ENCODE measurements around the gene MTURN.

MTURN gene

DNA sequence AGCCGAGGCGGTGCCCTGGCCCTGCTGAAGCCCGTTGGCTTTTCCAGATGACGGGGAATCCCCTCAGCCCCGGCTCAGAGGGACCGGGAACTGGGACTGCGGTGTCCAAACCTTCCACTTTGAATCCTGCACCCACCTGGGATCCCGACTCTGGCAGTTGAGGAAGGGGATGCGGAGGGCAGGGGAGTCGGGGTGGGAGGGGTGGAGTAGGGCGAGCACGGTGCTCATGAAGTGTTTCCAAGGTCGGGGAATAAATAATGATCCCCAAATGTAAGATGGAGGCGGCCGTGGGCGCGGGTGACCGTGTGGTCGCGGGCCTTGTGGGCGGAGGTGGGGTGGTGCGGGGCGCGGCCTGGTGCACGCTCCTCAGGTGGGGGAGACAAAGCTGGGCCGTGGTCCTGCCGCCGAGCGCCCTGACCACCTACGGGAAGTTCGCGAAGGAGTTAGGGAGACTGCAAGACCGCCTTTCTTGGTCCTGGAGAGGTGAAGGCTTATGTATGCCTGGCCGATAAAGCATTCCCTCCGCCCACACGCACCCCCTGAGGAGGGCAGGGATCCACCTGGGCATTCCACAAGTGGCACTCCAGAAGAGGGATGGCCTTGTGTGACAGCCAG is 1.4 kb downstream of the MTURN start:
- FAIRE-seq: no peak

DNA sequence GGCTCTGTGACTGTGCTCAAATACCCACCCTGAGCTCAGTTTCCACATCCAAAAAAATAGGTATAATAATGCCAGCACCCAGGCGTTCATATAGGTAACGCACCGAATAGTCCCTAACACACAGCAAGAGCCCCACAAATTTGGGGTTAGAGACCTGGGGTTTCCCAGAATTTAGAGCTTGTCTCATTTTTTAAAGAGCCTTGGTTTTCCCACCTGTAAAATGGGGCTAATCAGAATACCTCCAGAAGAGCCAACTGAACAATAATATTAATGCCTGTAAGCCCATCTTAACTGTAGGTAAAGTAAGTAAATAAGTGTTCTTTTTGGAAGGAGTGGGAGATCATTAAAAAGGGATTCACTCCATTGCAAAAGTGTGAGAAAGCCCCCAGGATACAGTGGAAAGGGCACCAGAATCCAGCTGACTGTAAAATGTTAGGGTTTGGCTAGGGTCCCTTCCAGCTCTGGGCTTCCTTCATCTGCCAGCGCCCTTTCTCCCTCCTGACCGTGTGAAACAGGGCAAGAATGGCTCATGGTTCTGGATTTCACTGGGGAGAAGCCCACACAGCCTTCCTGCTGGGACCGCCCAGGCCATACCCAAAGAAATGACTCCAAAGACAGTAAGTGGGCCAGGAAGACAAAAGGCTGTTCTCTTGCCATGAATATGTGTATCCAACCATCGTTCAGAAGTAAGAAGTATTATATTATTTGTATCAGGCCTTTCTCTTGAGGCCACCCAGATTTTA is 2.1 kb downstream of the MTURN start:
- no peak for FAIRE-seq

DNA sequence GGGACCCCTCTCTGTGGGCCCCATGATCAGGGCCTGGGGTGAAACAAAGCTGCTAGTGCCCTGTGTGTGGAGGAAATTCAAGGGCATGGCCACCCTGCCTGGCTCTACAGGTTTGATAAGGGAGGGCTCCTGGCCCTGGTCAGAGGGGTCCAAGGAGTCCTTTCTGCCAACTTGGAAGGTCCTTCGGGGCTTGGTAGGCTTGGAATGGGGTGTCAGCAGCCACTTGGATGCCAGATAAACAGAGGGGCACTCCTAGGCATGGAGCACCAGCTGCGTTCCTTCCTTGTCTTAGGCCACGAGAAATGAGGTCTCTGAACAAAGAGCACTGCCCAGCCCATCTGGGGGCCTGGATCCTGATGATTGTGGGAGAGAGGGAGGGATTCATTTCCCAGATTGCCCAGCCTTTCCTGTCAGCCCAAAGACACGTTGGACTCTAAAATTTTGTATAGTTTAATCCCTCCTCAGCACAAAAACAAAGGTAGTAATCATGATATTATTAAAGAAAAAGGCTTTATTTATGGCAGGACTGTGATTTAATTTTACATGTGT is 5.1 kb downstream of the MTURN start:
- FAIRE-seq: no peak

DNA sequence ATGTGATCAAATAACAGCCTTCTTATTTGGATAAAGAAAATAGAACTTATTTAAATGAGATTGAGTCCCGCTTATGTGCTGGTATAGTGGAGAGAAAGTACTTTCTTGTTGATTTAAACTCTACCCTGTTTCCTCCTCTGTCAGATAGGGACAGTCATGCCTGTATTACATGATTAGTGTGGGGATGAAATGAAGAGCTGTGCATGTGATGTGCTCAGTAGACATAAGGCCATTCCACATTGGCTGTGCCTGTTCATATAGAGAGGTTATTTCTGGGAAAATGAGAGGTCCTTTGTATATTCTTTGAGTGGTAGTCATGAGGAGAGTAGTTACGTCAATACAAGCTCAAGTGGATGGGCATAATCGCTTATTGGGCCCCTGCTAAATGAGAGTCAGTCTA is 5.7 kb downstream of the MTURN start:
- no peak for FAIRE-seq

DNA sequence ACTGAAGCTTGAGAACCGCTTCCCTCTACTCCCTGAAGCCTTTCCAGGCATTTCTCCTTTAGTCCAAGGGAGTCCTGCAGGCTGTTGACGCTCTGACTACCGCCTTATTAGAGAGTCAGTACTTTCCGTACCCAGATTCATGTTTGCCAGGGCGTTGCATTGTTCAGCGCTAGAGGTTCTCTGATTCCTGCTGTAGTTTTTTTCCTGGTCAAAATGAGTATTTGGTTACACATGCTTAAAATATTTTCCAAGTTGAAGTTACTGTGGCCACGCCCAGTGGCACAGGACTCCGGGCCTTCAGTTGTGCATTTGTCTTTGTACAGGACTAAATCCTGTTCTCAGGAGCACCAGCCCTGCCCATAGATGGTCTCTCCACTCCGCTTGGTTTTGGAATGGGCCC is 7.9 kb downstream of the MTURN start:
- FAIRE-seq: no peak

DNA sequence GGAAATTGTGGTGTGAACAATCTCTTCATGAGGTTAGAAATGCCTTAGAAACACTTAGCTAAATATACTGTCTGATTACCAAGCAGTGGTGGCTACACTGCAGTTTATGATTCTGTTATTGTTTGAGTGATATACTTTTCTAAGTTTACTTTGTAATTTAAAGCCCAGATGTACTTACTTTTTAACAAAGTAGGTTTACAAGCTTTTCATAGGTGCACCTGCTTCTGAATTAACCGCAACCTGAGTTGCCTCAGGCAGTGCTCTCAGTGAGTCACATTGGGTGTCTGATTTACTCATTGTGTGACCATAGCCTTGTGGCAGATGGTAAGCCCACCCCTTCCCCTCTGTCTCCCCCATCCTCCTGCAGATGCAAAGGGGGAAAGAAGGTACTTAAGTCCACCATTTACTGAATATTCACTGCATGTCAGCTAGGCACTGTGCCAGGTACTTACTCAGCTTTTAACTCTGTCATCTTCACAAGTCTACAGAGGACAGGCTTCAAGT is 9.0 kb downstream of the MTURN start:
- no peak for FAIRE-seq

DNA sequence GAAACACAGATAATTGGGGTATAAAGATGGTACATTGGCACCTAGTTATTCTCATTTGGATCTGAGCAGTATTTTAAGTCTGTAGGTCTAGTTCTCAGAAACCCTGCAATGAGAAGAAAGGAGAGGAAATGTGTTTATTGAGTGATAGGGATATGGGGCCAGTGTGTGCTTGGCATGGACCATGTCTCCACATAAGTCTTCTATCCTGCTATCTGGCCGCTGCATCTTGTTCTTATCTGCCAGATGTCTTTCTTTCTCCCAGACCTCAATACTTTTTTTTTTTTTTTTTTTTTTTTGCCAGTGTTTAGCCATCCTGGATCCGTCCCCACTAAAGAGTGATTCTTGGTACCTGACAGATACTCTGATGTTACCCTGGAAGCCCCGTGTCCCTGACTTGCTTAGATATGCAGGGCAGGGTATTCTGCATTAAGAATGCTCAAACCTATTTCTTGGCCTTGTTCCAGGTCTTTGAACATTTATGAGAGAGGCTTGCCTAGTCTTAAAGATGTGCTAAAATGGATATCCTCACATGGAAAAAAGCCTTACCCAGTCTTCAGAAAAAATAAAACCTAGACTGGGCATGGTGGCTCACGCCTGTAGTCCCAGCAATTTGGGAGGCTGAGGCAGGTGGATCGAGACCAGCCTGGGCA is 10.0 kb downstream of the MTURN start:
- FAIRE-seq: no peak

DNA sequence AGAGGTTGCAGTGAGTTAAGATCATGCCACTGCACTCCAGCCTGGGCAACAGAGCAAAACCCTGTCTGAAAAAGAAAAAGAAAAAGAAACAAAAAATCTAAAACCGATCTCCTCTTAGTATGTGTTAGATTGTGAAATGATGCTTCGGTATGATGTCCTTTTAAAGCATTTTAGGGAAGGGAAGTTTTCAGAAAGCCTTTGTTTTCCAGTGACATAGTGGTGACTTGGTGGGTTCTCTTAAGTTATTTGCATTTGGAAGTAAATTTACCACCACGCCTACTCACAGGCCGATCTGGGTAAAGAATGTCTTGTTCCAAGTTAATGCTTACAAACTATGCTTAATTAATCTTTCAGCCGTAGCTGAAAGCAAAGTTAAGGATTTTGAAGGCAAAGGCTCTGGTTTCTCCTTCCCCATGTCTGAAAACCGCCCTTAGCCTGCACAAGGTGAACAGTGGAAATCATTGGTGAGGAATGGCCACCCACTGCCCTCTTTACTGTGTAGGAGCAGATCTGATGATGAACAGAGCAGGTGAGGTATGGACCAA is 10.7 kb downstream of the MTURN start:
- no peak for FAIRE-seq

DNA sequence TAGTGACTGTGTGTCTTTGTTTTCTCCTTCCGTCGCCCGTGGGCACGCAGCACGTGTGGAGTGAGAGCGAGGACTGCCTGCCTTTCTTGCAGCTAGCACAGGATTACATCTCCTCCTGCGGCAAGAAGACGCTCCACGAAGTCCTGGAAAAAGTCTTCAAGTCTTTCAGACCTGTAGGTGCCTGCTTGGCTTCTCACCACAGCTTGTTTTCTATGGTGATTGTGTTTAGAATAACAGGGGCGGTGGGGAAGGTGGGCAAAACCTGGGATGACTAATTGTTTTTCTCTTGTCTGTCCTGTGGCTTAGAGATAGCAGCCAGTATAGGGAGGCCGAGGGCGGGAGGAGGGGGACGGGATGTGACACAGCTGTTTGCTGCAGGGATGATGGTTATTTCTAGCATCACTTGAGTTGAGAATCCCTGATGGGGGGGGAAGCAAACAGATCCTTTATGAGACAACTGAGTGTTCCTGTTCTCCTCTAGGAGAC is 11.4 kb downstream of the MTURN start:
- FAIRE-seq: no peak

DNA sequence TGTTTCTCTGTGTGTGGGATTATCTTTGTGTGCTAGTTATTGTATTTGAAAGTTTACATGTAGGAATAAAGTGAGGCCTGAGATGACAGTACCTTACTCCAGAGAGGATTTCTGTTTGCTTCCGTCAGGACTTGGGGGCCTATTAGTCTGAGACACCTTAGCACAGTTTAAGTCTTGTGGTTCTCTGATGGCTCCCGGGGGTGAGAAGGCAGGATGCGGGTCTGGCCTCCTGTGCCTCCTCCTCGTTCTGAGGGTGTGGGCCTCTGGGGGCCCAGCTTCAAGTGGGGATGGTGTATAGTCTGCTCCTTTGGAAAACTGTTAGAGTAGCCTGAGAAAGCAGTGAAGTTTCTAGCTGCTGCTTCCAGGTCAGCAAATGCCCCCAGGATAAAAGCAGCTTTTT is 12.4 kb downstream of the MTURN start:
- FAIRE-seq: no peak

DNA sequence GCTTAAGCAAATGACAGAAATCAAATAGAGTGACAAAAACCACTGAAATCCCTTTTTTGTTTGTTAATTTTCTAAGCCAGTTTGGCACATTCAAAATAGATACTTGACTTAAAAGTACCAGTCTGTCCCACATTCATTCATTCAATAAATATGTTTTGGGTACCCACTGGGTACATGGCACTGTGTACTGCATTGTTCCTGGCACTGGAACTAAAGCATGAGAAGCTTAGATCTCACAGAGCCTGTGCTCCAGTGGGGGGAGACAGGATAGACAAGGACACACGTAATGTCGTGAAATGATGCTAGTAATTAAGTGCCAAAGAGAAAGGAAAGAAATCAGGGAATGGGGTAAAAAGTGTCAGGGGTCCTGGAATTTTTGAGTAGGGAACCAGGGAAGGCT is 13.0 kb downstream of the MTURN start:
- FAIRE-seq: no peak

DNA sequence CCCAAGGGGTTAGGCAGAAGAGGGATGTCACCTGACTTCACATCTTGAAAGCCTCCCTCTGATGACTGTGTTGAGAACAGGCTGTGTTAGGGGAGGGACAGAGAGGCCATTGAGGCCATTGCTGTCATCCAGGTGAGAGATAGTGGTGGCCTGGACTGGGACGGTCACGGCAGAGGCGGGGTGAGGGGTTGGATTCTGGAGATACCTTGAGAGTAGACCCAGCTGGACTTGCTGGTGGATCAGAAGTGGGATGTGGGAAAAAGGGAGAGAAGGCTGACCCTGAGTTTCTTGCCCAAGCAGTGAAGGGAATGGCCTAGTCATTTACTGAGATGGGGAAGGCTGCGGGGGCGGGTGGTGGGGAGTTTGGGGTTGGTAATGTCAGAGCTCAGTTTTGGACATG is 13.6 kb downstream of the MTURN start:
- no peak for FAIRE-seq

DNA sequence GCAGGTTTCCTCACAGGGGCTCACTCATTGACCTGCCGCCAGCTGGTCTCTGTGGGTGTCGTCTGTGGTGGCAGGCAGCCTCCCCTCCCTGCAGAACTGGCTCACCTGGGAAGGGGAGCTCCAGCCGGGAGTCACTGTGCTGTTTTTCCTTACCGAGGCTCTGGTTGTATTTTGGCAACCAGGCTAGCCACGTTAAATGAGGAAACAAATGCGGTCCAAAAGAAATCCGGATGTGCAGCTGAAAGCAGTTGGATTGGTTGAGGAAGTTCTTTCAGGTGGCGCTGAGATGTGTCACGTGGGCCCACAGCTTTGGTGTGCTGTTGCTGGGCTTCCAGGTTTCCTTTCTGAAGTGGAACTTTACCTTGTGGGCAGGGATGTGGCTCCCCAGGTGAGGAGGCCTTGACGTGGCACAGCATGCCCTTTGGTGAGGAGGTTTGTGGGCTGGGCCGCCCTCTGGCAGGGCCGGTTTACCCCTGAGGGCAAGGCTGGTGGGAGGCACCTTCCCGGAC is 14.2 kb downstream of the MTURN start:
- no peak for FAIRE-seq

DNA sequence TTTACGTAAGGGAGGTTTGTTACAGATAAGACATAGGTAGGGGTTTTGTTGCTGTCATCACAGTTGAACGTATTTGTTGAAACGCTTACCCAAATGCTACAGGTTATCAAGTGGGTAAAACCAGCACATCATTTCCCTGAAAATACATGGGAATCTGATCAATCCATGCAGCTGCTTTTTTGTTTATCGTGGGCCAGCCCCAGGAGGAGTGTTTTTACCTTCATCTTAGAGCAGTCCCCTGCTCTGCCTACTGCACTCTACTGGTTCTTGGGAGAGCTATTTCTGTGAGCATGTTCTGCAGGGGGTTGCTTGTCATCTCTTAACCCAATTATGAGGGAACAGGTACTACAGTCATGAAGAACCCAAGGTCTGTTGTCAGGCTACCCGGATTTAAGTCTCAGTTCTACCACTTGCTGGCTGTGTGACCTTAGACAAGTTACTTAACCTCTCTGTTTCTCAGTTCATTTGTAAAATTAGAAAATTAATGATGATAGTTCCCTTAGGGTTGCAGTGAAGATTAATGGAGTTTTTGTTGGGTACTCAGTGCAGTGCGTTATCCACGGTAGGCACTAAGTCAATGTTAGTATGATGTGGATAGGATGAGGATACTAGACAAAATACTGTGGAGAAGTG is 15.0 kb downstream of the MTURN start:
- FAIRE-seq: no peak

DNA sequence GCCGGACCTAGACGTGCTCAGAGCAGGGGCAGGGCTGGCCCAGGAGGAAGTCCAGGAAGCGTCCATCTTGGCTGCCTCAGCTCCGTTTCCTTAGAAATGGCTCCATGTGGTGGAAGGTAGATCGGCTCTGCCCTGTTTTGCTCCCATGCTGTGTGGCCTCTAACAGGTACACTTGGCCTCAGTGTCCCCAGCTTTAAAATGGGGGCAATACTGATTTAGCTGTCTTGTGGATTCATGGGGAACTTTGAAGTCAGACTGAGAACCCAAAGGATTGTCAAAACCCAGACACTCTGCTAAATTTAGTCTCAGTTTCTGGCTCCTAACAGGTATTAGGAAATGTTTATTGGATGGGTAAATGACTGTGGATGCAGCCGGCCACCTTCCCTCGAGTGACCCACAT is 15.9 kb downstream of the MTURN start:
- no peak for FAIRE-seq

DNA sequence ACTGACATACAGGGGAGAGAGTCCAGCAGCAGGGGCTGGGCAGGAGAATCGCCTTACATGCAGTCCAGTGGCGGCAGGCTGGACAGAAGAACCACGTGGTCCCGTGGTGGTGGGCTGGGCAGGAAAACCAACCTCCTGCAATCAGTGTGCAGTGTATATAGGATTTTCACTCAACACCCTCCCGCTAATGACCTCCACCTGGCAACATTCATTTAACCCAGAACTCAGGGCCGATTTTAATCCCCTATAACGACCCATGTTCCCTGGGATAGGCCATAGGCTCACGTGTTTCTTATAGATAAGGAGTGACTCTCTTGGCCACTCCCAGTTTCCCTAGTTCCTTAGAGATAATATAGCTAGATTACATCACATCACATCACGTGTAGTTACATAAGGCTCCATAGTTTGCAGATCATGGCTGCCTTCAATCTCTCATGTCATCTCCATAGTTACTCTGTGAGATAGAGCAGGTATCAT is 19.4 kb downstream of the MTURN start:
- FAIRE-seq: no peak

DNA sequence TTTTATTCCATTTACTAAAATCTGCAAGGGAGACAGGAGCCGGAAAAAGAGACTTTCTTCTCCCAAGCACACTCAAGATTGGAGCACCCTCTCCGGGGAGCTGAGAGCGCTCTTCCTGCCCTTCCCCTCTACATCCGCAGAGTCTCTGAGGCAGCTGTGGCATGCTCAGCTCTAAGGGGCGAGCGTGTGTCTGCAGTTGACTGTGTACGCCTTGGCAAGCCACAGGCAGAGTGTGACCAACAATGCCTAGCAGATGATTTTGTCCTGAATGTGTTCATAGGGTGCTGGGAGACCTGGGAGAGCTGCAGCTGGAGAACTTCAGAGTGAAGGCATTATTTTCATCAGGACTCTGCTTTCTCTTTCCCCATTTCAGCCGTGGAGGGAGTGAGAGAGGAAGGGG is 20.7 kb downstream of the MTURN start:
- FAIRE-seq: no peak

DNA sequence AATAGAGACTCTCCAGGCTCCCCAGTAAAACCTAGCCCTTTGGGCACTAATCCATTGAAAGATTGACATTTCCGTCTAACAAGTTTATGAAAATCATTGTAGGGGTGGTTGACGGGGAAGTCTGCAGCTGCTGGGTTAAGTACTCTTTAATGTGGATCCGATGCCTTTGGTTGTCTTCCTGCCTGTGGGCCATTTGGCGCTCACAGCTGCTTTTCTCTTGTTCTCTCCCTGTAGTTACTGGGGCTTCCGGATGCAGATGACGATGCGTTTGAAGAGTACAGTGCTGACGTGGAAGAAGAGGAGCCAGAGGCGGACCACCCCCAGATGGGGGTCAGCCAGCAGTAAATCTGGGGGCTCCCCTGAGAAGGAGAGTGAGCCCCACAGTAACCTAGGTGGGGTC is 22.4 kb downstream of the MTURN start:
- FAIRE-seq: no peak

DNA sequence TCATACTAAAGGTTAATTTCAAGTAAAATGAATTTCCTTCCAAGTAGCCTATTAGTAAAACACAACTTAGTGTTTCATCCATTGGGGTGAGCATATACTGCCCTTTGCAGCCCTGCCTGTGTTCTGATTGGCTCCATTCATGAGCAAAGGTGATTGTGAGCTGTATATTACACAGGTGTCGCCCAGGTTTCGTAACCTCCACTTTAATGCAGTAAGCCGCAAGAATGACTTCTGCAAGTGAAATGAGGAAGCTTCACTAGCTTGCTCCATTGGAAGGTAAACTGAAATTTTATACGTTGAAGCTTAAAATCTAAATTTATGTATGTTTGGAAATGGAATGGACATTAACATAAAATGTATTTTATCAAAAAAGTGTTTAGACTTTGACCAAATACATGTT is 24.4 kb downstream of the MTURN start:
- no peak for FAIRE-seq

DNA sequence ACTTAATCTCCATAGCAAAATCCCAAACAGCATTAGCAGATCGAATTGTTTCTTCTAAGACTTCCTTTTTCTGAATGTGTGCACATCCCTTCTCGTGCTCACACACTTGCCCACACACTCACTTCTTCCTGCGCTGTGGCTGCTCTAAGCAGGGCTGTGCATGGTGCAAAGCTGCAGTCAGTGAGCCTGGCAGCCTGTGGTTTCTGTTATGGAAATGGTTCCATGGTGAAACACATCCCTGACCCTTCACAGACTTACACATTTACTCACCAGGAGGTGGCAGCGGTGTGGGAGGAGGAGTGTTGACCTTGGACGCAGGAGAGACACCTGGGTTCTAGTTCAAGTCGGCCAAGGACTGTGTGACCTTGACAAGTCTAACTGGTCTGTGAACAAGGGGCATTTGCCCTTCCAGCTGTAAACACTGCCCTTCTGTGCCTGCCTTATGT is 24.9 kb downstream of the MTURN start:
- FAIRE-seq: no peak

DNA sequence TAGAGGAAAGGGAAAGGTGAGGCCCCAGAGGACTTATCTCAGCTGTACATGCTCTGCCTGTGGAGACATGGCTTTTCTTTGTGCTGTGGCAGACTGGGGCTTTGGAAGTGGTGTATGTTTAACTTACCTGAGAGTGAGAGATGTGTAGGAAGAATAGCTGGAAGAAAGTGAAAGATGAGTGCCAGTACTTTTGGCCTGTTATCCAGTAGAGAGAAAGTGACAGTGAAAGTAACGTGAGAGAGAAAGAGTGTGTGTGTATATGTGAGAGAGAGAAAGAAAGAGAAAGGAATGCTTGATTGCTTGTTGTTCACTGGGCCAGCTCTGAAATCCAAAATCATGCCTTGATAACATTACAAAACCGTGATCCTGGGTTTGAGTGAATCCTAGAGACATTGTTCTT is 25.5 kb downstream of the MTURN start:
- no peak for FAIRE-seq

DNA sequence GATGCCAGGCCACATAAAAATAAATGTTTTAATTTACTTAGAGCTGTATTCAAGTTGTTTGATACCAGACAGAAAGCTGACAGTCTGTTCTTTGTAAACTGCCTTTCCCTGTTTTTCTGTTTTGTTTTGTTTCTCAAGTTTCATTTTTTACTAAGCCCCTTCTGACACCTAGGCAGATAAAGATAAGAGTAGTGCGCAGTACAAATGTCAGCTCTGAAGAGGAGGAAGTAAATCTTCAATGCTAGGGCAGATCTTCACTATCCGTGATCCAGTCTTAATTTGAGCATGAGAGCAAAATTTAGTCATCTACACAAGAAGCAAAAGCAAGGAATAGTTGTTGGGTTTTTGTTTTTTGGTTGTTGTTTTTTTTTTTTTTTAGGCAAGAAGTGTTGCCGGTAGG is 27.3 kb downstream of the MTURN start:
- FAIRE-seq: no peak

Measured in TTC549 (cell line).